ENCODE results near the gene TMEM250. TPM values are rescaled to one million over a fixed set of nuclear protein-coding genes. Genes with fewer than 3 reads are reported as not detected.

Gene TMEM250
- total and polyA plus RNA-seq, 2 of the 4 experiments (the other 2 are of a cell fraction) = 14.0 to 17.5 TPM

DNA sequence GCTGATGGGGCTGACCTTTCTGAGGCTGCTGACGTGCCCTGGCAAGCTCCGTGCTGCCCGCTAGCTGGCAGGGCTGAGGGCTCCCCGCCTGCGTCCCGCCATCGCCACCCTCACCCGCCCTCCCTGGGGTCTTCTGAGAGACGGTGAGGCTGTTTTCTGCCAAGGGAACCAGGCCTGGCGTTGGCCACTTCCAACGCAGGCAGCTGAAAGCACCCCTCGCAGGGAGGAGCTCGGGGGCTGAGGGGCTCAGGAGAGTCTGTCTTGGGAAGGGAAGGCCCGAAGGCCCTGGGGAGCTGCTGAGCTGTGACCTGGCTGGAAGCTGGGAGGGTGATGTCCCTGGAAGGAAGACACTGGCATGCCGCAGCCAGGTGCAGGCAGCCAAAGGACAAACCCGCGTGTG lies 9.8 kb upstream of the TMEM250 start:
- dilution Hi-C loops (cut with HindIII; ENCODE audit: low sequenced_read_pairs, unreplicated experiment) = no loop called here
- H3K9me3 ChIP-seq (ENCODE audit: control insufficient read depth, insufficient read depth, low read length) = no peaks in the 10 kb centered on the region; the same call in 1 of the 2 replicates

More for the DNA sequence above, 9.8 kb upstream of the TMEM250 start:
- in situ Hi-C loops (cut with MboI; ENCODE audit: low sequenced_read_pairs) (loop anchor here (10.0 kb wide), 1 partner anchor 424 kb away; the partner anchor contains the start of gene KCNT1), intact Hi-C loops (cut with micrococcal nuclease) (no loop called here)
- H2AK9ac ChIP-seq (replicated peaks; ENCODE audit: low read depth, low read length, poor library complexity) = no peak overlapping the region
- no peak overlapping the region for H2BK5ac ChIP-seq (ENCODE audit: low read depth, low read length, poor library complexity, severe bottlenecking)
- H3K27me3 ChIP-seq (ENCODE audit: control insufficient read depth, insufficient read depth, low read length) = peaks cover 79% of the 10 kb centered on the region
- H3K23ac ChIP-seq (ENCODE audit: low read depth, low read length) = no peak overlapping the region
- no TSS peak for BruUV-seq (replicated peaks)
- no peak overlapping the region for H3K4ac ChIP-seq (ENCODE audit: low read depth, low read length)
- TF ChIP-seq CEBPB (IDR thresholded peaks at IDR 0.05; ENCODE audit: low read depth, low read length) = no peak
- no peak for TF ChIP-seq RCOR1 (IDR thresholded peaks at IDR 0.05; ENCODE audit: insufficient replicate concordance, low read length)
- TF ChIP-seq MAFK (IDR thresholded peaks at IDR 0.05; ENCODE audit: low read depth, low read length) = no peak
- no peaks in the 10 kb centered on the region for H3K4me1 ChIP-seq (ENCODE audit: control insufficient read depth, insufficient read depth, low read length)
- H2BK20ac ChIP-seq (ENCODE audit: low read depth, low read length) = no peak overlapping the region
- no peaks in the 10 kb centered on the region for H3K79me1 ChIP-seq (ENCODE audit: low read depth in 1 of 2, low read length in 2 of 2)
- no peak for DNase-seq
- no peak for ATAC-seq (ENCODE audit: low read depth)
- 89% methylated on average over 6 of the region's 17 CpGs; no CpG with 5 or more reads in 1 of the 2 experiments for WGBS, 2 experiments (ENCODE audit: extremely low coverage in 2 of 2, insufficient read length in 1 of 2)
- no peak overlapping the region for H3K18ac ChIP-seq (ENCODE audit: low read depth, low read length)
- ChIA-PET POLR2A (ENCODE audit: unreplicated experiment) (no interaction called here), CTCF (interaction anchor here (0.6 kb wide), 1 partner anchor 205 kb away, joined by 5 read pairs; no protein-coding TSS in a partner anchor)
- no peaks in the 10 kb centered on the region for H3K36me3 ChIP-seq (ENCODE audit: control insufficient read depth, insufficient read depth, low read length)
- H2BK120ac ChIP-seq (ENCODE audit: low read depth, low read length) = no peak overlapping the region
- no peak overlapping the region for H2AFZ ChIP-seq (replicated peaks; ENCODE audit: low read length, poor library complexity)
- no peak overlapping the region for H3K14ac ChIP-seq (replicated peaks; ENCODE audit: low read depth, low read length)
- no peak overlapping the region for H4K8ac ChIP-seq (ENCODE audit: low read depth in 2 of 2, low read length in 2 of 2)
- no peak overlapping the region for H2AK5ac ChIP-seq (ENCODE audit: low read depth, low read length)
- no peak overlapping the region for H4K5ac ChIP-seq (ENCODE audit: low read depth, low read length)
- H2BK15ac ChIP-seq (ENCODE audit: low read depth, low read length) = no peak overlapping the region
- H3K4me3 ChIP-seq (ENCODE audit: insufficient read depth, low read depth, low read length) = no peak overlapping the region
- H4K20me1 ChIP-seq (ENCODE audit: insufficient read depth, low read length) = no peaks in the 10 kb centered on the region; the same call in 1 of the 2 replicates
- no peak overlapping the region for H3K9ac ChIP-seq (ENCODE audit: low read depth, low read length)
- H3K56ac ChIP-seq (ENCODE audit: extremely low read depth, insufficient read depth, low read length) = no peak overlapping the region
- H3K27ac ChIP-seq (ENCODE audit: insufficient read depth, low read length) = no peak overlapping the region
- no peak overlapping the region for H4K91ac ChIP-seq (ENCODE audit: insufficient read depth, low read depth, low read length)
- H3K4me2 ChIP-seq (ENCODE audit: low read depth, low read length) = no peak overlapping the region
- no peaks in the 10 kb centered on the region for H3K9me1 ChIP-seq (ENCODE audit: insufficient read depth, low read length)

Data from IMR-90 (cell line).